A673 (cell line): ENCODE measurements around the gene CDC42BPB. TPM values are rescaled to one million over a fixed set of nuclear protein-coding genes. Genes with fewer than 3 reads are reported as not detected.

Experiments
- BruUV-seq: library from RNA; stranded (reverse); fragments of 400-500 nt; replicated peaks from 2 replicates; lab custom pipeline; 2021; lab: Mats Ljungman, UMichigan
- CTCF ChIA-PET: fragments of 300-600 bp; sonication (Branson Sonifier 250); formaldehyde crosslinking; loops from one replicate; lab custom pipeline; 2022; ENCODE audit warnings: antibody characterized with exemption; lab: Charles Lee
- POLR2A ChIA-PET: fragments of 300-600 bp; sonication (Branson Sonifier 250); formaldehyde crosslinking; loops from one replicate; lab custom pipeline; 2022; ENCODE audit warnings: antibody characterized with exemption; ENCODE audit not compliant: low non-redundant PET; lab: Charles Lee
- DNase-seq: peaks from one replicate; pipeline ENCODE4 v3.0.0-alpha.2; 2015; ENCODE audit warnings: low spot score
- H3K27ac ChIP-seq: fragments of 200-600 bp; sonication (generic); 2 replicates; pipeline ENCODE4 v1.5.1; 2016; ENCODE audit warnings: mixed run types, low read depth, mild to moderate bottlenecking, mixed read lengths, antibody characterized with exemption, low read length; ENCODE audit not compliant: poor library complexity, severe bottlenecking
- H3K27me3 ChIP-seq: fragments of 200-600 bp; sonication (generic); replicated peaks from 2 replicates; pipeline ENCODE4 v1.6.1; 2017; ENCODE audit warnings: mixed run types, low read depth, mild to moderate bottlenecking, mixed read lengths, antibody characterized with exemption, low read length; ENCODE audit not compliant: insufficient read depth, poor library complexity
- H3K36me3 ChIP-seq: fragments of 200-600 bp; sonication (generic); 2 replicates; pipeline ENCODE4 v1.6.1; 2016; ENCODE audit warnings: mixed run types, mild to moderate bottlenecking, mixed read lengths, antibody characterized with exemption, low read length; ENCODE audit not compliant: insufficient read depth, poor library complexity, severe bottlenecking
- H3K4me1 ChIP-seq: fragments of 200-600 bp; sonication (generic); 2 replicates; pipeline ENCODE4 v1.6.1; 2017; ENCODE audit warnings: mixed run types, mild to moderate bottlenecking, mixed read lengths, antibody characterized with exemption, low read length; ENCODE audit not compliant: insufficient read depth, poor library complexity, severe bottlenecking
- H3K4me3 ChIP-seq: fragments of 200-600 bp; sonication (generic); 2 replicates; pipeline ENCODE4 v1.5.1; 2016; ENCODE audit warnings: low read depth, mixed run types, mild to moderate bottlenecking, mixed read lengths, low read length; ENCODE audit not compliant: poor library complexity, severe bottlenecking
- H3K9me3 ChIP-seq: fragments of 200-600 bp; sonication (generic); 2 replicates; pipeline ENCODE4 v1.6.1; 2016; ENCODE audit warnings: mixed run types, low read depth, mild to moderate bottlenecking, mixed read lengths, antibody characterized with exemption, low read length; ENCODE audit not compliant: poor library complexity, severe bottlenecking
- CTCF ChIP-seq: fragments of 300-800, 200-600 bp; sonication (generic); conservative IDR thresholded peaks from 2 replicates; pipeline ENCODE4 v1.5.1; 2017; ENCODE audit warnings: low read depth, mild to moderate bottlenecking, antibody characterized with exemption, low read length, moderate library complexity, mixed read lengths
- EZH2 ChIP-seq: fragments of 200-600 bp; sonication (generic); IDR thresholded peaks from 2 replicates; pipeline ENCODE4 v1.6.1; 2017; ENCODE audit warnings: borderline replicate concordance, low read depth, mild to moderate bottlenecking, mixed read lengths, antibody characterized with exemption, low read length; ENCODE audit not compliant: poor library complexity, severe bottlenecking
- intact Hi-C: fragments of 100-400 bp; cut with micrococcal nuclease; formaldehyde crosslinking; loops from one replicate; pipeline ENCODE4 v1.10.0; 2022; ENCODE audit not compliant: unreplicated experiment
- total RNA-seq: library from RNA; stranded (reverse); gene quantifications from 2 replicates; pipeline ENCODE4 v1.2.3, GENCODE V29; 2021

CDC42BPB gene
- total RNA-seq, 1 experiment from 2014 or later = 103 TPM

- DNase-seq = peak; percentile 53
- POLR2A ChIA-PET = no interaction called here
- Histone ChIP-seq H3K4me3 (no peak overlapping the region), H3K27ac (no peak overlapping the region), H3K36me3 (peaks cover 6% of the 10 kb centered on the region), H3K27me3 (no peaks in the 10 kb centered on the region), H3K4me1 (peaks cover 11% of the 10 kb centered on the region), H3K9me3 (no peaks in the 10 kb centered on the region)
- TF ChIP-seq EZH2 = no peak
- no peak for TF ChIP-seq CTCF
- CTCF ChIA-PET = no interaction called here
- intact Hi-C loops = no loop called here
- no TSS peak for BruUV-seq
Observed at GRCh38 chr14:102933618-102934231, 123.6 kb downstream of the CDC42BPB start.

GRCh38 chr14:102932484-102933248 is 124.7 kb downstream of the CDC42BPB start:
- intact Hi-C loops = no loop called here
- Histone ChIP-seq H3K4me3 (no peak overlapping the region), H3K4me1 (peaks cover 11% of the 10 kb centered on the region), H3K9me3 (no peaks in the 10 kb centered on the region), H3K36me3 (peaks cover 6% of the 10 kb centered on the region), H3K27ac (no peak overlapping the region), H3K27me3 (no peaks in the 10 kb centered on the region)
- ChIA-PET CTCF (no interaction called here), POLR2A (no interaction called here)
- DNase-seq = no peak
- TF ChIP-seq EZH2 (no peak), CTCF (no peak)
- no TSS peak for BruUV-seq

GRCh38 chr14:102931580-102932285 is 125.6 kb downstream of the CDC42BPB start:
- Histone ChIP-seq H3K4me3 (no peak overlapping the region), H3K36me3 (peaks cover 6% of the 10 kb centered on the region), H3K27me3 (no peaks in the 10 kb centered on the region), H3K4me1 (peaks cover 11% of the 10 kb centered on the region), H3K27ac (no peak overlapping the region), H3K9me3 (no peaks in the 10 kb centered on the region)
- intact Hi-C loops = no loop called here
- ChIA-PET POLR2A (no interaction called here), CTCF (no interaction called here)
- BruUV-seq = no TSS peak
- no peak for DNase-seq
- no peak for TF ChIP-seq EZH2
- TF ChIP-seq CTCF = no peak
